AG09309 (cell line): ENCODE results near the gene UCMA.
"Not testable (repeated sequence)": the region's sequence is repeated elsewhere in the genome, so short reads cannot be mapped to it uniquely, and the experiment has no call there.

ENCODE experiments used
- DNase-seq: peaks from one replicate; pipeline ENCODE4 v3.0.0-alpha.2; 2010; ENCODE audit warnings: low read depth
- H3K4me3 ChIP-seq: 2 replicates; pipeline ENCODE4 v1.5.1; 2011; ENCODE audit warnings: mild to moderate bottlenecking, low read depth, low read length, moderate library complexity; ENCODE audit not compliant: control insufficient read depth
- CTCF ChIP-seq: IDR thresholded peaks from 2 replicates; pipeline ENCODE4 v1.5.1; 2011; ENCODE audit warnings: mild to moderate bottlenecking, low read depth, low read length, inconsistent platforms; ENCODE audit not compliant: insufficient read depth, control insufficient read depth; ENCODE audit errors: missing control alignments

UCMA gene

GRCh38 chr10:13234172-13234571 is at the start of gene UCMA:
Gene UCMA (minus strand): TSS chr10:13234374. CDS start chr10:13234258, 116 bp downstream.
- no peak for DNase-seq
- no peak within 1 kb of the TSS for H3K4me3 ChIP-seq
- no peak for TF ChIP-seq CTCF

DNA sequence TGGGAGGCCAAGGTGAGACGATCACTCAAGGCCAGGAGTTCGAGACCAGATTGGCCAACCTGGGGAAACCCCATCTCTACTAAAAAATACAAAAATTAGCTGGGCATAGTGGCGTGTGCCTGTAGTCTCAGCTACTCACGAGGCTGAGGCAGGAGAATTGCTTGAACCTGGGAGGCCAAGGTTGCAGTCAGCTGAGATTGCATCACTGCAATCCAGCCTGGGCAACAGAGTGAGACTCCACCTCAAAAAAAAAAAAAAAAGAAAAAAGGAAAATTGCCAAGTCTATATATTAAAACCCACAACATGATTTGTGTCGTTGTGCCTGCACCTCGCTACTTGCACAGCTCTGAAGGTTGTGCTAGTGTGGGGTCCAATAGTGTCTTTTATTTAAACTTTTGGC is 48.2 kb upstream of the UCMA start:
- H3K4me3 ChIP-seq, DNase-seq: not testable (repeated sequence)

DNA sequence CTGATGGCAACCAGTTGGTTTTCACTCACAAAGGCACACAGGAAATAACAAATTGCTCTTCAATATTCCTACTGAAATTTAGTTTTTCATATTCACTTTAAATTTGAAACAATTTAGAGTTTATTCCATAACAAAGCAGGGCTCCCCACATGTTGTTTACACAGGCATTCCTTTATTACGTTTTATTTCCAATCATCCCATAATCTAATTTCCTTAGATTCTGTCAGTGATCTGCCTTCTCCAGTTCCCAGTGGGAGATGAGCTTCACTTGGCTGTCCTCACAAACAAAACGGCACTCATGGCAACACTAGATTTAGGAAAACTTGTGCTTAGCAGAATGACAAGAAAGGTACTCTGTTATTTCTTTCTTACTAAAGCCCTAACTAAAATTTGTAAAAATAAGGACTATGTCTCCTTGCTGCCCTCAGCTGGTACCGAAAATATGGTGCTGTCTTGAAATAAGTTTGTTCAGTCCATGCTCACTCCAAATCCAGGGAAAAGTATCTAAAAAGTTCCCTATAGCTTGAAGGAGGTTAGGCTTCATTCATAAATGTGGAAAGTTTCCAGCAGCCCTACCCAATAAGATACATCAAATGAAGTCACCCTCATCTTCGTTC is 42.7 kb upstream of the UCMA start:
- TF ChIP-seq CTCF, result peak; percentile 42
- H3K4me3 ChIP-seq, result no peak overlapping the region
- peak; percentile 13 for DNase-seq

- not testable (repeated sequence) for DNase-seq, H3K4me3 ChIP-seq
These were observed 42.0 kb upstream of the UCMA start for GRCh38 chr10:13276146-13276545.

GRCh38 chr10:13272164-13272571 is 38.0 kb upstream of the UCMA start:
- H3K4me3 ChIP-seq, result no peak overlapping the region
- DNase-seq, result no peak
- TF ChIP-seq CTCF, result no peak

- no peak for DNase-seq
These were observed 37.5 kb upstream of the UCMA start for GRCh38 chr10:13271552-13272163.

GRCh38 chr10:13270877-13271551 is 36.8 kb upstream of the UCMA start:
- TF ChIP-seq CTCF, result no peak
- H3K4me3 ChIP-seq, result no peak overlapping the region
- peak; percentile 28 for DNase-seq

More at GRCh38 chr10:13271552-13272163, 37.5 kb upstream of the UCMA start:
- TF ChIP-seq CTCF, result peak; percentile 21
- no peak overlapping the region for H3K4me3 ChIP-seq
